ENCODE measurements around the gene PYDC1.
"Not testable (repeated sequence)": the region's sequence is repeated elsewhere in the genome, so short reads cannot be mapped to it uniquely, and the experiment has no call there.

Gene PYDC1

DNA sequence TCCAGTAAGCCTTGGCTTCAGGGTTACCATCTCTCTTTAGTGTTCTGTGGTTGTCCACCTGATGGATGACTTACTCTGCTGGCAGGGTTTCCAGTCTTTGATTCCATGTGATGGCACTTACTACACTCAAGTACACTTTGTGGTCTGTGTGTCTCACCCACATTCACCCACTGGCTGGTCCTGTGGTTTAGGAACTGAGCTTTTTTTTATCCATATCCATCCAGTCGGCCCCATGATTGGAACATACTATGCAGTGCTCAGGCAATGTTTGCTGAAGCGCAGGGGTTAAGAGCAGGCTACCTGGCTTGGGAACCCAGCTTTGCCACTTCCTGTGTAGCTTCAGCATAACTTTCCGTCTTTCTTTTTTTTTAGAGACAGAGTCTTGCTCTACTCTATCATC, 39.8 kb downstream of the PYDC1 start:
- peak; percentile 47 for DNase-seq

DNA sequence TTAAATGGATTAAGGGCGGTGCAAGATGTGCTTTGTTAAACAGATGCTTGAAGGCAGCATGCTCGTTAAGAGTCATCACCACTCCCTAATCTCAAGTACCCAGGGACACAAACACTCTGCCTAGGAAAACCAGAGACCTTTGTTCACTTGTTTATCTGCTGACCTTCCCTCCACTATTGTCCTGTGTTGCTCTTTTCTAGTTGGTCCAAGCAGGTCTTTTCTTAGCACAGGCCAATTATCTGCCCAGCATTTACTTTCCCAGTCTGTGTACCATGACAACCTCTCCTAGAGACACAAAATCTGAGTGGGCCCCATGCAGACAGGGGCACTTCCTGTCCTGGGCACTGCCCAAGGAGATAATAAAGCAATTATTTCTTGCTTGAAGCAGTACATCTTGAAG, 46.9 kb downstream of the PYDC1 start:
- DNase-seq = not testable (repeated sequence)

DNA sequence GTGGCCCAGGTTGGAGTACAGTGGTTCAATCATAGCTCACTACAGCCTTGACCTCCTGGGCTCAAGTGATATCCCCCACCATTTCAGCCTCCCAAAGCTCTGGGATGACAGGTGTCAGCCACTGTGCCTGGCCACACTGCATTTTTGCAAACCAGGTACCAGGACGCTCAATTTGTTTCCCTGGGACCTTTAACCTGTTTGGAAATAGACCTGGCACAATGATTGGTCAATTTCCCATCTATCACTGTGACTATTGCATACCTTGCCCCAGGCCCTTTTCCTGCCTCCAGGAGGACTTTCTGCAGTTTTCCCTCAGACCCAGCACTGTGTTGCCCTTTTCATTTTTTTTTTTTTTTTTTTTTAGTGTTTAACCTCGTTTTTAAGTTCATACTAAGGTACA, 48.1 kb downstream of the PYDC1 start:
- DNase-seq = no peak

DNA sequence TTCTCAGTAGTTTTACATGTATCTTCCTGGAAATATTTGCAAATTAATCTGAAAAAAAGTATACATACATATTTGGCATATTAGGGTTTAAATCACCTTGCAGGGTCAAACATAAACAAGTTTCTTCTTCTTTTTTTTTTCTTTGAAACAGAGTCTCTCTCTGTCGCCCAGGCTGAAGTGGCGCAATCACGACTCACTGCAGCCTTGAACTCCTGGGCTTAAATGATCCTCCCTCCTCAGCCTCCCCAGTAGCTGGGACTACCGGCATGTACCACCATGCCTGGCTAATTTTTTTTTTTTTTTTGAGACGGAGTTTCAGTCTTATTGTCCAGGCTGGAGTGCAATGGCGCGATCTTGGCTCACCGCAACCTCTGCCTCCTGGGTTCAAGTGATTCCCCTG, 49.6 kb downstream of the PYDC1 start:
- DNase-seq = no peak
